ENCODE results near the gene RIT1.

RIT1 gene

GRCh38 chr1:155951753-155952504 is 40.8 kb upstream of the RIT1 start:
- Histone ChIP-seq H3K9me3 (no peaks in the 10 kb centered on the region), H3K4me1 (no peaks in the 10 kb centered on the region), H3K36me3 (peaks cover 3% of the 10 kb centered on the region; the same call in 1 of the 2 replicates), H3K27me3 (no peaks in the 10 kb centered on the region), H3K4me3 (ENCODE audit: low read depth, low read length) (no peak overlapping the region)
- DNase-seq = no peak
- TF ChIP-seq CTCF (IDR thresholded peaks at IDR 0.05; ENCODE audit: low read depth, low read length) = no peak

GRCh38 chr1:155950829-155951228 is 39.7 kb upstream of the RIT1 start:
- no peak for TF ChIP-seq CTCF (IDR thresholded peaks at IDR 0.05; ENCODE audit: low read depth, low read length)
- no peak for DNase-seq
- Histone ChIP-seq H3K36me3 (peaks cover 3% of the 10 kb centered on the region; the same call in 1 of the 2 replicates), H3K9me3 (no peaks in the 10 kb centered on the region), H3K27me3 (no peaks in the 10 kb centered on the region), H3K4me3 (ENCODE audit: low read depth, low read length) (no peak overlapping the region), H3K4me1 (no peaks in the 10 kb centered on the region)

- TF ChIP-seq CTCF (IDR thresholded peaks at IDR 0.05; ENCODE audit: low read depth, low read length) = no peak
- DNase-seq = no peak
- no peak overlapping the region for H3K4me3 ChIP-seq (ENCODE audit: low read depth, low read length)
- no peaks in the 10 kb centered on the region for H3K4me1 ChIP-seq
- no peaks in the 10 kb centered on the region for H3K9me3 ChIP-seq
- no peaks in the 10 kb centered on the region for H3K27me3 ChIP-seq
- H3K36me3 ChIP-seq = peaks cover 3% of the 10 kb centered on the region; the same call in 1 of the 2 replicates
Observed at GRCh38 chr1:155947741-155948140, 36.6 kb upstream of the RIT1 start.

- no peak for TF ChIP-seq CTCF (IDR thresholded peaks at IDR 0.05; ENCODE audit: low read depth, low read length)
- no peak for DNase-seq
- Histone ChIP-seq H3K36me3 (peaks cover 3% of the 10 kb centered on the region; the same call in 1 of the 2 replicates), H3K27me3 (no peaks in the 10 kb centered on the region), H3K4me1 (no peaks in the 10 kb centered on the region), H3K4me3 (ENCODE audit: low read depth, low read length) (no peak overlapping the region), H3K9me3 (no peaks in the 10 kb centered on the region)
Observed at GRCh38 chr1:155947292-155947691, 36.1 kb upstream of the RIT1 start.

GRCh38 chr1:155946633-155947219 is 35.6 kb upstream of the RIT1 start:
- Histone ChIP-seq H3K27me3 (no peaks in the 10 kb centered on the region), H3K36me3 (peaks cover 3% of the 10 kb centered on the region; the same call in 1 of the 2 replicates), H3K9me3 (no peaks in the 10 kb centered on the region), H3K4me3 (ENCODE audit: low read depth, low read length) (no peak overlapping the region), H3K4me1 (no peaks in the 10 kb centered on the region)
- no peak for TF ChIP-seq CTCF (IDR thresholded peaks at IDR 0.05; ENCODE audit: low read depth, low read length)
- DNase-seq = no peak

- no peak for TF ChIP-seq CTCF (IDR thresholded peaks at IDR 0.05; ENCODE audit: low read depth, low read length)
- Histone ChIP-seq H3K36me3 (no peaks in the 10 kb centered on the region), H3K9me3 (no peaks in the 10 kb centered on the region), H3K4me3 (ENCODE audit: low read depth, low read length) (no peak overlapping the region), H3K27me3 (no peaks in the 10 kb centered on the region), H3K4me1 (peaks cover 15% of the 10 kb centered on the region)
- DNase-seq = no peak
Observed at GRCh38 chr1:155944444-155944799, 33.3 kb upstream of the RIT1 start.
